ENCODE results near the gene CNOT8.
"Not testable (repeated sequence)": the region's sequence is repeated elsewhere in the genome, so short reads cannot be mapped to it uniquely, and the experiment has no call there.

Gene CNOT8

GRCh38 chr5:154895606-154896561 lies 37.5 kb downstream of the CNOT8 start:
- Histone ChIP-seq H3K4me3 (ENCODE audit: low read depth, low read length) (no peak overlapping the region), H3K9ac (ENCODE audit: low read length) (no peak overlapping the region), H3K36me3 (ENCODE audit: control insufficient read depth, insufficient read depth, low read length) (peaks cover 88% of the 10 kb centered on the region), H3K4me1 (ENCODE audit: control insufficient read depth, insufficient read depth, low read length) (no peaks in the 10 kb centered on the region), H3K27ac (ENCODE audit: low read depth, low read length) (no peak overlapping the region), H3K9me3 (ENCODE audit: control insufficient read depth, insufficient read depth, low read depth, low read length) (no peaks in the 10 kb centered on the region), H3K27me3 (ENCODE audit: control insufficient read depth, insufficient read depth, low read length) (no peaks in the 10 kb centered on the region)

DNA sequence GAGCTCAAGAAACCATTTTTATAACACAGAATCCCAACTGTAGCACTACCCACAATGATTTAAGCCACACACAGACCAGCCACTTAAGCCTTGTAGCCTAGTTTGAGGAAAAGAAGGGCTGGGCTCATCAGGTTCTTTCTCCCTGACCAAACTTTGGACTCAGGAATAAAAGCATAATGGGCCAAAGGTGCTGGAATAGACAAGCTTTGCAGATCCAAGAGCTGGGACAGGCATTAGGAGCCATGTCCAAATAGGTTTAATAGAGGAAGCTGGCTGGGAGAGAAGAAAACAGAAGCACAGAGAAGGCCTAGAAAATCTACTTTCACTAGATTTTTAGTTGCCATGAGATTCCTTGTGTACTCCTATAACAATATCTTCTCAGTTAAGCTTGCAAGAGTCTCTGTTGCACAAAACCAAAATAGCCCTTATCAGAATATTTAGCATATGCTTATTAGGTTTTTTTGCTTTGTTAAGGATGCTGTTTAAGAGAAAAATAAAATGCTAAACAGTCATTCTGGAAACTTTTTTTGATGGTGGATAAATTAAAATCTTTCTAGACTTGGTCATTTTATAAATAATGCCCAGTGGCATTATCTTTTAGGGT lies 38.2 kb downstream of the CNOT8 start:
- Histone ChIP-seq H3K9ac (ENCODE audit: low read length) (no peak overlapping the region), H3K27me3 (ENCODE audit: control insufficient read depth, insufficient read depth, low read length) (no peaks in the 10 kb centered on the region), H3K4me1 (ENCODE audit: control insufficient read depth, insufficient read depth, low read length) (no peaks in the 10 kb centered on the region), H3K36me3 (ENCODE audit: control insufficient read depth, insufficient read depth, low read length) (peaks cover 88% of the 10 kb centered on the region), H3K27ac (ENCODE audit: low read depth, low read length) (no peak overlapping the region), H3K4me3 (ENCODE audit: low read depth, low read length) (no peak overlapping the region), H3K9me3 (ENCODE audit: control insufficient read depth, insufficient read depth, low read depth, low read length) (no peaks in the 10 kb centered on the region)

GRCh38 chr5:154898210-154898609 lies 39.8 kb downstream of the CNOT8 start:
- Histone ChIP-seq H3K9me3 (ENCODE audit: control insufficient read depth, insufficient read depth, low read depth, low read length) (no peaks in the 10 kb centered on the region), H3K9ac (ENCODE audit: low read length) (no peak overlapping the region), H3K27me3 (ENCODE audit: control insufficient read depth, insufficient read depth, low read length) (no peaks in the 10 kb centered on the region), H3K36me3 (ENCODE audit: control insufficient read depth, insufficient read depth, low read length) (peaks cover 94% of the 10 kb centered on the region), H3K27ac (ENCODE audit: low read depth, low read length) (no peak overlapping the region), H3K4me1 (ENCODE audit: control insufficient read depth, insufficient read depth, low read length) (no peaks in the 10 kb centered on the region), H3K4me3 (ENCODE audit: low read depth, low read length) (no peak overlapping the region)

DNA sequence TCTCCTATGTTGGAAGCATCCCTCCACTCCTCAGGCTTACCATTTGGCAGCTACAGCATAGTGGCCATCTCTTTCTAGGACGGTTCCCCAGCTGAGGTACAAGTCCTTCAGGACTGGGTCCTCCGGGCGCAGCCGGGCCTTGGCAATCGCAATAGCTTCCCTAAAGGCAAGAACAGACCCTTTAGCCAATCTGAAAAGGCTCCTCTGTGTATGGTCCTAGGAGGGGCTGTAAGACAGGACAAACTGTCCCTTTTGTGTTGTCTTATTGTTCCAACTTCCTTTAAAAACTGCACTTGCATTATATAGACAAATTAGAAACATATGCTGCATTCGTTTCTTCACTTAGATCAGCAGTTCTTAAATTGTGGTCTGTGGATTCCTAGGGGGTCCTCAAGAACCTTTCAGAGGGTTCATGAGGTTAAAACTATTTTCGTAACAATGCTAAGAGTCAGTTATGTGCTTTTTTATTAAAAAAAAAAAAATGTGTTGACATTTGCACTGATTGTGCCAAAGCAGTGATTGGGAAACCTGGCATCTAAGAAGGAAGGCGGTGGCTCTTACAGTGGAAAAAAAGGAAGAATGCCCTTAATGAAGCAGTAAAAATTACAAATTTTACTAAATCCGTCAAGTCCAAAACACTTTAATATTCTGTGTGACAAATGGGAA lies 40.9 kb downstream of the CNOT8 start:
- Histone ChIP-seq H3K27me3 (ENCODE audit: control insufficient read depth, insufficient read depth, low read length) (no peaks in the 10 kb centered on the region), H3K4me3 (ENCODE audit: low read depth, low read length) (no peak overlapping the region), H3K36me3 (ENCODE audit: control insufficient read depth, insufficient read depth, low read length) (peaks cover 90% of the 10 kb centered on the region), H3K9ac (ENCODE audit: low read length) (no peak overlapping the region), H3K4me1 (ENCODE audit: control insufficient read depth, insufficient read depth, low read length) (no peaks in the 10 kb centered on the region), H3K27ac (ENCODE audit: low read depth, low read length) (no peak overlapping the region), H3K9me3 (ENCODE audit: control insufficient read depth, insufficient read depth, low read depth, low read length) (no peaks in the 10 kb centered on the region)

- peaks cover 95% of the 10 kb centered on the region for H3K36me3 ChIP-seq (ENCODE audit: control insufficient read depth, insufficient read depth, low read length)
- H3K4me1 ChIP-seq (ENCODE audit: control insufficient read depth, insufficient read depth, low read length), result no peaks in the 10 kb centered on the region
- H3K9me3 ChIP-seq (ENCODE audit: control insufficient read depth, insufficient read depth, low read depth, low read length), result no peaks in the 10 kb centered on the region
- no peak overlapping the region for H3K4me3 ChIP-seq (ENCODE audit: low read depth, low read length)
- H3K27me3 ChIP-seq (ENCODE audit: control insufficient read depth, insufficient read depth, low read length), result no peaks in the 10 kb centered on the region
- no peak overlapping the region for H3K27ac ChIP-seq (ENCODE audit: low read depth, low read length)
- H3K9ac ChIP-seq (ENCODE audit: low read length), result no peak overlapping the region
Measured at GRCh38 chr5:154900066-154900465, 41.6 kb downstream of the CNOT8 start.

DNA sequence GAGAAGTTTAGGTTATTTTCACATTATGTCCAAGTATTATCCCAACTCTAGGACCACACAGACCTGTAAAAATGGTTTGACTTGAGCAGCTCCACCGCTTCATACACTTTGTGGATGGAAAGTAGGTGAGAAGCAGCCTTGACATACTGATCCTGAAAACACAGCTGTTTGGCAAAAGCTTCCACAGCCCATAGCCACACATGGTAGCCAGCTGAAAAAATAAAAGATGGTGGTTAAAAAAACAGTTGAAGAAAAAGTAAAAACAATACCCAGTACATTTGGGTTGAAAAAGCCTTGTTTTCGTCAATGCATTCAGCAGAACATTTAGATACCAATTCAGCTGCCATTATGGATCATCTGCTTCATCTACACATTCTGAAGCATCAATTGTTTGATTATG lies 42.8 kb downstream of the CNOT8 start:
- no peaks in the 10 kb centered on the region for H3K4me1 ChIP-seq (ENCODE audit: control insufficient read depth, insufficient read depth, low read length)
- peaks cover 95% of the 10 kb centered on the region for H3K36me3 ChIP-seq (ENCODE audit: control insufficient read depth, insufficient read depth, low read length)
- no peaks in the 10 kb centered on the region for H3K9me3 ChIP-seq (ENCODE audit: control insufficient read depth, insufficient read depth, low read depth, low read length)
- no peak overlapping the region for H3K4me3 ChIP-seq (ENCODE audit: low read depth, low read length)
- H3K27me3 ChIP-seq (ENCODE audit: control insufficient read depth, insufficient read depth, low read length), result no peaks in the 10 kb centered on the region
- H3K9ac ChIP-seq (ENCODE audit: low read length), result no peak overlapping the region
- H3K27ac ChIP-seq (ENCODE audit: low read depth, low read length), result no peak overlapping the region

- H3K27ac ChIP-seq (ENCODE audit: low read depth, low read length), result no peak overlapping the region
- no peak overlapping the region for H3K9ac ChIP-seq (ENCODE audit: low read length)
- H3K27me3 ChIP-seq (ENCODE audit: control insufficient read depth, insufficient read depth, low read length), result no peaks in the 10 kb centered on the region
- no peak overlapping the region for H3K4me3 ChIP-seq (ENCODE audit: low read depth, low read length)
- H3K9me3 ChIP-seq (ENCODE audit: control insufficient read depth, insufficient read depth, low read depth, low read length), result no peaks in the 10 kb centered on the region
- no peaks in the 10 kb centered on the region for H3K4me1 ChIP-seq (ENCODE audit: control insufficient read depth, insufficient read depth, low read length)
- peaks cover 95% of the 10 kb centered on the region for H3K36me3 ChIP-seq (ENCODE audit: control insufficient read depth, insufficient read depth, low read length)
Measured at GRCh38 chr5:154901913-154902312, 43.5 kb downstream of the CNOT8 start.

DNA sequence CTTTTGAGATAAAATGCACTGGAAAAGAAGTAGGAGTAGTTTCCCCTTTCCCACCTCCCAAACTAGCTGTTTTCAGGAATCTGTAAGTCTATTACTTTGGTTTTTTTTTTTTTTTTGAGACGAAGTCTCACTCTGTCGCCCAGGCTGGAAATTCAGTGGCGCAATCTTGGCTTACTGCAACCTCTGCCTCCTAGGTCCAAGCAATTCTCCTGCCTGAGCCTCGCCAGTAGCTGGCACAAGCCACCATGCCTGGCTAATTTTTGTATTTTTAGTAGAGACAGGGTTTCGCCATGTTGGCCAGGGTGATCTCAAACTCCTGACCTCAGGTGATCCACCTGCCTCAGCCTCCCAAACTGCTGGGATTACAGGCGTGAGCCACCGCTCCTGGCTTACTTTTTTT lies 47.2 kb downstream of the CNOT8 start:
- not testable (repeated sequence) for H3K9me3 ChIP-seq (ENCODE audit: control insufficient read depth, insufficient read depth, low read depth, low read length); H3K27ac ChIP-seq (ENCODE audit: low read depth, low read length); H3K9ac ChIP-seq (ENCODE audit: low read length); H3K27me3 ChIP-seq (ENCODE audit: control insufficient read depth, insufficient read depth, low read length); H3K4me3 ChIP-seq (ENCODE audit: low read depth, low read length); H3K4me1 ChIP-seq (ENCODE audit: control insufficient read depth, insufficient read depth, low read length)
- H3K36me3 ChIP-seq (ENCODE audit: control insufficient read depth, insufficient read depth, low read length), result peaks cover 92% of the 10 kb centered on the region

DNA sequence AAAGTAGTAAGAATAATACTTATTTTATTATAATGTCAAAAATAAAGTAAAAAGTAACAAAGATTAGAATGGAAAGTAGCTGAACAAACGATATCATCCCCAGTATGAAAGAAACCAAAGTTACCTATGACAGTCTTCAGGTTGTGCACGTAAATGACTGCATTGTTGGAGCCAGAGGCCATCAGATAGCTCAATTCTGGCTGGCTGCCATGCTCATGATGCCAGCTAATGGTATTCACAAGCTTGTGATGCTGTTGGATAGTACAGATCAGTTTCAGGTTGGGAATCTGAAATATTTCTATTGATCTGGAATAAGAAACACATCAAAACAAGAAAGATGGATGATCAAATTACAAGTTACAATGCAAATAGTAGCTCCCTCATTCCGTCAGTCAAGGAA lies 58.4 kb downstream of the CNOT8 start:
- Histone ChIP-seq H3K4me3 (ENCODE audit: low read depth, low read length) (no peak overlapping the region), H3K9ac (ENCODE audit: low read length) (no peak overlapping the region), H3K36me3 (ENCODE audit: control insufficient read depth, insufficient read depth, low read length) (peaks cover 91% of the 10 kb centered on the region), H3K4me1 (ENCODE audit: control insufficient read depth, insufficient read depth, low read length) (no peaks in the 10 kb centered on the region), H3K27me3 (ENCODE audit: control insufficient read depth, insufficient read depth, low read length) (no peaks in the 10 kb centered on the region), H3K27ac (ENCODE audit: low read depth, low read length) (no peak overlapping the region), H3K9me3 (ENCODE audit: control insufficient read depth, insufficient read depth, low read depth, low read length) (no peaks in the 10 kb centered on the region)

- Histone ChIP-seq H3K27ac (ENCODE audit: low read depth, low read length) (no peak overlapping the region), H3K36me3 (ENCODE audit: control insufficient read depth, insufficient read depth, low read length) (peaks cover 85% of the 10 kb centered on the region), H3K9me3 (ENCODE audit: control insufficient read depth, insufficient read depth, low read depth, low read length) (no peaks in the 10 kb centered on the region), H3K4me1 (ENCODE audit: control insufficient read depth, insufficient read depth, low read length) (no peaks in the 10 kb centered on the region), H3K27me3 (ENCODE audit: control insufficient read depth, insufficient read depth, low read length) (no peaks in the 10 kb centered on the region), H3K4me3 (ENCODE audit: low read depth, low read length) (no peak overlapping the region), H3K9ac (ENCODE audit: low read length) (no peak overlapping the region)
Measured at GRCh38 chr5:154917757-154918156, 59.3 kb downstream of the CNOT8 start.

Measured in HUES6 (cell line).